Body of pancreas (tissue), 4 donors: ENCODE results near the gene CDKN2B-AS1. TPM values are rescaled to one million over a fixed set of nuclear protein-coding genes. Genes with fewer than 3 reads are reported as not detected.

ENCODE experiments used
- ATAC-seq: fragments of 150-250 bp; one replicate; pipeline ENCODE4 v1.9.1; 2016
- DNase-seq, 4 donors: peaks; one replicate each; pipeline ENCODE4 v3.0.0-alpha.2; 2019
- H3K27ac ChIP-seq, 4 donors: fragments of 200-600 bp; sonication (generic); 1 replicate in 3 of 4; 2 replicates in 1 of 4; pipeline versions ENCODE4 v1.5.1 to v1.6.1; 2016 to 2019; ENCODE audit warnings: mild to moderate bottlenecking in 1 of 4, mixed read lengths in 1 of 4, moderate library complexity in 1 of 4
- H3K27me3 ChIP-seq, 2 donors: fragments of 200-600 bp; sonication (generic); one replicate each; pipeline ENCODE4 v1.6.0; 2016; ENCODE audit warnings: mild to moderate bottlenecking in 1 of 2
- H3K36me3 ChIP-seq, 2 donors: fragments of 200-600 bp; sonication (generic); replicated peaks in 1 of 2; 2 replicates each; pipeline ENCODE4 v1.5.1; 2016; ENCODE audit warnings: low read depth in 2 of 2; ENCODE audit not compliant: insufficient read depth in 1 of 2
- H3K4me1 ChIP-seq: fragments of 200-600 bp; sonication (generic); one replicate; pipeline ENCODE4 v1.6.0; 2016
- H3K4me3 ChIP-seq, 2 donors: fragments of 200-600 bp; sonication (generic); 1 replicate in 1 of 2; 2 replicates in 1 of 2; pipeline ENCODE4 v1.5.1; 2016 to 2019
- H3K9me3 ChIP-seq, 3 donors: fragments of 200-600 bp; sonication (generic); 1 replicate in 2 of 3; 2 replicates in 1 of 3; pipeline ENCODE4 v1.5.1; 2016
- CTCF ChIP-seq, 7 experiments: fragments of 450-650 bp in 4 of 7; fragments of 200-600 bp in 3 of 7; sonication (generic) in 3 of 7; IDR thresholded peaks; one replicate each; pipeline ENCODE4 v1.5.1; 2016 to 2019; ENCODE audit warnings: antibody characterized with exemption in 7 of 7
- POLR2A ChIP-seq, 3 donors: fragments of 450-650 bp; IDR thresholded peaks; one replicate each; pipeline ENCODE4 v1.6.1; 2016; ENCODE audit warnings: antibody characterized with exemption in 3 of 3, mild to moderate bottlenecking in 2 of 3
- WGBS, 2 donors: methylation state at CpG; one replicate each; pipeline ENCODE4 v1.1.5; 2017; 5-methylcytosine and 5-hydroxymethylcytosine counted together
- intact Hi-C: fragments of 100-400 bp; cut with DNase I; formaldehyde crosslinking; loops from one replicate; pipeline ENCODE4 v1.15.1; 2023
- total RNA-seq, 2 donors: library from RNA; depleted of rRNA; stranded (reverse); fragments of >200 nt; gene quantifications; one replicate each; pipeline ENCODE4 v1.1.0, GENCODE V29; 2016

The CDKN2B-AS1 gene
- total RNA-seq, 2 donors from 2014 or later, result 0.26 TPM; not detected in 1

GRCh38 chr9:22040760-22041159, 46.2 kb downstream of the CDKN2B-AS1 start:
- H3K27ac ChIP-seq, result peak overlapping the region in 1 of 4 donors; percentile 73

GRCh38 chr9:22041344-22041743, 46.8 kb downstream of the CDKN2B-AS1 start:
- Histone ChIP-seq H3K27ac (peak overlapping the region in 2 of 4 donors; percentile 55 to 73), H3K9me3 (no peaks in the 10 kb centered on the region), H3K4me1 (peaks cover 40% of the 10 kb centered on the region), H3K36me3 (no peaks in the 10 kb centered on the region), H3K4me3 (no peak overlapping the region), H3K27me3 (no peaks in the 10 kb centered on the region)
- DNase-seq (no peak), ATAC-seq (no peak)
- TF ChIP-seq POLR2A (IDR thresholded peaks at IDR 0.05) (no peak), CTCF (IDR thresholded peaks at IDR 0.05) (no peak)
- intact Hi-C loops, result no loop called here
- 70 to 71% methylated on average over 1 of the region's 1 CpG for WGBS, 2 donors

More at GRCh38 chr9:22040760-22041159, 46.2 kb downstream of the CDKN2B-AS1 start:
- DNase-seq, result no peak
- no peak for ATAC-seq
- WGBS, 2 donors, result 65 to 66% methylated on average over 1 of the region's 1 CpG
- H3K27me3 ChIP-seq, result no peaks in the 10 kb centered on the region
- H3K36me3 ChIP-seq, result no peaks in the 10 kb centered on the region
- no peak overlapping the region for H3K4me3 ChIP-seq
- no peaks in the 10 kb centered on the region for H3K9me3 ChIP-seq
- no peak for TF ChIP-seq POLR2A (IDR thresholded peaks at IDR 0.05)
- intact Hi-C loops, result no loop called here
- H3K4me1 ChIP-seq, result peaks cover 40% of the 10 kb centered on the region

- Histone ChIP-seq H3K4me1 (peaks cover 40% of the 10 kb centered on the region), H3K27ac (peak overlapping the region in 3 of 4 donors; percentile 39 to 73 (median 55)), H3K9me3 (no peaks in the 10 kb centered on the region), H3K36me3 (no peaks in the 10 kb centered on the region), H3K4me3 (no peak overlapping the region), H3K27me3 (no peaks in the 10 kb centered on the region)
- ATAC-seq (peak; percentile 99), DNase-seq (peak; percentile 82 to 92 (median 84))
- TF ChIP-seq POLR2A (IDR thresholded peaks at IDR 0.05) (no peak), CTCF (IDR thresholded peaks at IDR 0.05) (peak in 1 of 7 experiments; percentile 7)
- intact Hi-C loops, result no loop called here
- WGBS, 2 donors, result 14 to 26% methylated on average over 1 of the region's 1 CpG
Observed at GRCh38 chr9:22041775-22042174, 47.2 kb downstream of the CDKN2B-AS1 start.

- no peaks in the 10 kb centered on the region for H3K9me3 ChIP-seq
- H3K4me1 ChIP-seq, result peaks cover 29% of the 10 kb centered on the region
- no peak for DNase-seq
- no peaks in the 10 kb centered on the region for H3K27me3 ChIP-seq
- H3K27ac ChIP-seq, result no peak overlapping the region
- no peak for TF ChIP-seq CTCF (IDR thresholded peaks at IDR 0.05)
- TF ChIP-seq POLR2A (IDR thresholded peaks at IDR 0.05), result no peak
- WGBS, 2 donors, result 42 to 48% methylated on average over 3 of the region's 3 CpGs
- intact Hi-C loops, result no loop called here
- H3K4me3 ChIP-seq, result no peak overlapping the region
- ATAC-seq, result no peak
- H3K36me3 ChIP-seq, result no peaks in the 10 kb centered on the region
Observed at GRCh38 chr9:22043928-22044327, 49.3 kb downstream of the CDKN2B-AS1 start.

GRCh38 chr9:22044583-22044982, 50.0 kb downstream of the CDKN2B-AS1 start:
- TF ChIP-seq CTCF (IDR thresholded peaks at IDR 0.05) (no peak), POLR2A (IDR thresholded peaks at IDR 0.05) (no peak)
- peaks cover 23% of the 10 kb centered on the region for H3K4me1 ChIP-seq
- H3K27ac ChIP-seq, result no peak overlapping the region
- H3K4me3 ChIP-seq, result no peak overlapping the region
- DNase-seq, result no peak
- intact Hi-C loops, result no loop called here
- H3K9me3 ChIP-seq, result no peaks in the 10 kb centered on the region
- no peak for ATAC-seq
- no peaks in the 10 kb centered on the region for H3K27me3 ChIP-seq
- H3K36me3 ChIP-seq, result no peaks in the 10 kb centered on the region
